Activated CD4-positive, alpha-beta T cell treated with anti-CD3 and anti-CD28 coated beads, Interleukin-2, Interleukin-6, amounts not matched to agents 100 ng/mL and 50 ng/mL, durations not matched to agents 16 hours and 8 hours (primary cell): ENCODE data around the gene PYGO1.
"Not testable (repeated sequence)": the region's sequence is repeated elsewhere in the genome, so short reads cannot be mapped to it uniquely, and the experiment has no call there.

Experiments
- DNase-seq: peaks from one replicate; pipeline ENCODE4 v3.0.0-alpha.2; 2020

The PYGO1 gene

DNA sequence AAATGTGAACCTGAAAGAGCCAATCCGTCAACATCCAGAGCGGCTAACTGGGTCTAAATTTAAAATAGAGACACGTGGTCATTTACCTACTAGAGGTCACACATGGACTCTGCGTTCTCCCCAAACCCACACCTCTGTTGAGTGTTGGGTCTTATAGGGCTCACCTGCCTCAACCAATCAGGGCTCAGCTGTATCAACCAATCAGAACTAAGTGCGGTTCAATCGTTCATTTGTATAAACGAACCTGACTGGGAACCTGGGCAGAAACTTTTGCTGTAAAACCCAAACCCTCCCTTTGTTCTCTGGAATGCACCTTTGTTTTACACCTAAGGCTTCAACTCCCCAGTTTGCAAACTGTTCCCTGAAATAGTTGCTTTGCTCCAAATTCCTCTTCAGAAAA is 89.0 kb downstream of the PYGO1 start:
- no peak for DNase-seq

GRCh38 chr15:55498109-55498938 is 89.8 kb downstream of the PYGO1 start:
- DNase-seq, result peak; percentile 88

- DNase-seq, result no peak
These were observed 91.4 kb downstream of the PYGO1 start for GRCh38 chr15:55496716-55497115.

GRCh38 chr15:55494931-55495330 is 93.2 kb downstream of the PYGO1 start:
- DNase-seq, result no peak

DNA sequence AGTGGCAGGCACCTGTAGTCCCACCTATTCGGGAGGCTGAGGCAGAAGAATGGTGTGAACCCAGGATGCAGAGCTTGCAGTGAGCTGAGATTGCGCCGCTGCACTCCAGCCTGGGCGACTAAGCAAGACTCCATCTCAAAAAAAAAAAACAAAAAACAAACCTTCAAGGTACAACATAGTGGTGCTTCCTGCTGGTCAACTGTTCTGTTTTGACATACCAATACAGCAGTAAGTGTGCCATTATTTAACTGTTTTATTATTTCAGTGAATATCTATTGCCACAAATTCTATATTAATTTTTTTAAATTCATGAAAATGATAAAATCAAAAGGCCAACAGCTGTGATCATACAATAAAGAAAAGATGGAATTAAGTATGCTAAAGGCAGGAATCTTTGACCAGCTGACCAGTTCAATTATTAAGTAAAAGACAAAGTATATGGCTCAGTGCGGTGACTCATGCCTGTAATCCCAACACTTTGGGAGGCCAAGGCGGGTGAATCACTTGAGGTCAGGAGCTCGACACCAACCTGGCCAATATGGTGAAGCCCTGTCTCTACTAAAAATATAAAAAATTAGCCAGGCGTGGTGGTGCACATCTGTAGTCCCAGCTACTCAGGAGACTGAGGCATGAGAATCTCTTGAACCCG is 99.1 kb downstream of the PYGO1 start:
- not testable (repeated sequence) for DNase-seq
